Activated T-cell treated with anti-CD3 and anti-CD28 coated beads, Interleukin-2, amount 50 U/mL, for 4 hours (primary cell): ENCODE measurements around the gene PSMC3. TPM values are rescaled to one million over a fixed set of nuclear protein-coding genes. Genes with fewer than 3 reads are reported as not detected.

Experiments used
- ATAC-seq, 2 donors: fragments of 200-7000 bp; cut with Tn5 transposase; one replicate each; pipeline ENCODE4 v1.10.0; 2021
- DNase-seq: peaks from one replicate; pipeline ENCODE4 v3.0.0-alpha.2; 2020
- H3K27me3 Mint-ChIP-seq: one replicate; pipeline ENCODE4 v1.8.0; 2021; ENCODE audit warnings: low read depth, mixed read lengths
- H3K36me3 Mint-ChIP-seq: one replicate; pipeline ENCODE4 v1.8.0; 2022; ENCODE audit warnings: mixed read lengths; ENCODE audit not compliant: insufficient read depth
- H3K4me1 Mint-ChIP-seq: one replicate; pipeline ENCODE4 v1.8.0; 2021; ENCODE audit warnings: low read depth, mixed read lengths
- H3K4me3 Mint-ChIP-seq: one replicate; pipeline ENCODE4 v1.8.0; 2021; ENCODE audit warnings: mild to moderate bottlenecking, moderate library complexity, mixed read lengths
- H3K9me3 Mint-ChIP-seq: one replicate; pipeline ENCODE4 v1.8.0; 2021; ENCODE audit warnings: mixed read lengths
- total RNA-seq, 3 donors: library from RNA; stranded (reverse); gene quantifications; one replicate each; pipeline ENCODE4 v1.2.1, GENCODE V29; 2021

The PSMC3 gene
- total RNA-seq, 3 donors from 2014 or later = 275 to 300 (median 299) TPM

- peaks cover 15% of the 10 kb centered on the region for H3K4me1 Mint-ChIP-seq
- no peaks in the 10 kb centered on the region for H3K27me3 Mint-ChIP-seq
- DNase-seq = peak; percentile 48
- H3K9me3 Mint-ChIP-seq = no peaks in the 10 kb centered on the region
- H3K4me3 Mint-ChIP-seq = no peak overlapping the region
- H3K36me3 Mint-ChIP-seq = peaks cover 8% of the 10 kb centered on the region
- no peak for ATAC-seq
Observed at GRCh38 chr11:47411884-47412746, 14.1 kb downstream of the PSMC3 start.

GRCh38 chr11:47410370-47411264, 15.6 kb downstream of the PSMC3 start:
- H3K4me3 Mint-ChIP-seq = no peak overlapping the region
- H3K4me1 Mint-ChIP-seq = peaks cover 19% of the 10 kb centered on the region
- ATAC-seq (no peak), DNase-seq (no peak)
- H3K36me3 Mint-ChIP-seq = peaks cover 6% of the 10 kb centered on the region
- no peaks in the 10 kb centered on the region for H3K9me3 Mint-ChIP-seq
- no peaks in the 10 kb centered on the region for H3K27me3 Mint-ChIP-seq

- Mint-ChIP-seq H3K9me3 (no peaks in the 10 kb centered on the region), H3K27me3 (no peaks in the 10 kb centered on the region), H3K4me3 (peak overlapping the region; percentile 91), H3K4me1 (peaks cover 19% of the 10 kb centered on the region), H3K36me3 (peaks cover 6% of the 10 kb centered on the region)
- ATAC-seq (no peak), DNase-seq (no peak)
Observed at GRCh38 chr11:47409440-47410369, 16.5 kb downstream of the PSMC3 start.

GRCh38 chr11:47408598-47409439, 17.4 kb downstream of the PSMC3 start:
- Mint-ChIP-seq H3K4me3 (peak overlapping the region; percentile 91), H3K36me3 (peaks cover 2% of the 10 kb centered on the region), H3K9me3 (no peaks in the 10 kb centered on the region), H3K27me3 (no peaks in the 10 kb centered on the region), H3K4me1 (peaks cover 19% of the 10 kb centered on the region)
- DNase-seq (no peak), ATAC-seq (no peak)

- Mint-ChIP-seq H3K36me3 (no peaks in the 10 kb centered on the region), H3K4me3 (peak within 1 kb of the TSS; percentile 91), H3K27me3 (no peaks in the 10 kb centered on the region), H3K9me3 (no peaks in the 10 kb centered on the region), H3K4me1 (peaks cover 19% of the 10 kb centered on the region)
- ATAC-seq = peak; percentile 88 to 89
- DNase-seq = peak; percentile 90
Observed at GRCh38 chr11:47407746-47408590, 18.3 kb downstream of the PSMC3 start, which contains the start of gene SLC39A13. Gene SLC39A13, plus strand, starts transcription at chr11:47408590. Its CDS starts 1,505 bp downstream, at chr11:47410095.

- H3K4me1 Mint-ChIP-seq = peaks cover 19% of the 10 kb centered on the region
- ATAC-seq (no peak), DNase-seq (no peak)
- no peaks in the 10 kb centered on the region for H3K9me3 Mint-ChIP-seq
- no peaks in the 10 kb centered on the region for H3K36me3 Mint-ChIP-seq
- no peaks in the 10 kb centered on the region for H3K27me3 Mint-ChIP-seq
- H3K4me3 Mint-ChIP-seq = peak overlapping the region; percentile 88
Observed at GRCh38 chr11:47406896-47407745, 19.1 kb downstream of the PSMC3 start.

- no peak for ATAC-seq
- no peak for DNase-seq
- Mint-ChIP-seq H3K27me3 (no peaks in the 10 kb centered on the region), H3K4me3 (no peak overlapping the region), H3K9me3 (no peaks in the 10 kb centered on the region), H3K36me3 (no peaks in the 10 kb centered on the region), H3K4me1 (peaks cover 27% of the 10 kb centered on the region)
Observed at GRCh38 chr11:47403571-47403970, 22.7 kb downstream of the PSMC3 start.

GRCh38 chr11:47403135-47403534, 23.1 kb downstream of the PSMC3 start:
- H3K36me3 Mint-ChIP-seq = no peaks in the 10 kb centered on the region
- no peaks in the 10 kb centered on the region for H3K27me3 Mint-ChIP-seq
- H3K9me3 Mint-ChIP-seq = no peaks in the 10 kb centered on the region
- ATAC-seq (no peak), DNase-seq (no peak)
- H3K4me3 Mint-ChIP-seq = no peak overlapping the region
- H3K4me1 Mint-ChIP-seq = peaks cover 31% of the 10 kb centered on the region

- Mint-ChIP-seq H3K4me1 (peaks cover 25% of the 10 kb centered on the region), H3K36me3 (no peaks in the 10 kb centered on the region), H3K9me3 (no peaks in the 10 kb centered on the region), H3K27me3 (no peaks in the 10 kb centered on the region), H3K4me3 (peak overlapping the region; percentile 74)
- no peak for DNase-seq
- ATAC-seq = peak in 1 of 2 donors; percentile 20
Observed at GRCh38 chr11:47400768-47401279, 25.4 kb downstream of the PSMC3 start.

GRCh38 chr11:47399860-47400767, 26.1 kb downstream of the PSMC3 start:
- Mint-ChIP-seq H3K4me1 (peaks cover 32% of the 10 kb centered on the region), H3K27me3 (no peaks in the 10 kb centered on the region), H3K4me3 (peak overlapping the region; percentile 74), H3K9me3 (no peaks in the 10 kb centered on the region), H3K36me3 (no peaks in the 10 kb centered on the region)
- ATAC-seq = peak; percentile 78 to 87
- no peak for DNase-seq

- H3K36me3 Mint-ChIP-seq = no peaks in the 10 kb centered on the region
- H3K9me3 Mint-ChIP-seq = no peaks in the 10 kb centered on the region
- DNase-seq (no peak), ATAC-seq (no peak)
- H3K4me1 Mint-ChIP-seq = peaks cover 46% of the 10 kb centered on the region
- no peak overlapping the region for H3K4me3 Mint-ChIP-seq
- no peaks in the 10 kb centered on the region for H3K27me3 Mint-ChIP-seq
Observed at GRCh38 chr11:47398551-47398950, 27.7 kb downstream of the PSMC3 start.
